Erythroblast (primary cell): ENCODE results near the gene RNF150.

Source experiments
- GATA1 ChIP-seq: IDR thresholded peaks from 2 replicates; pipeline ENCODE4 v1.6.1; 2011; ENCODE audit warnings: low read depth, mild to moderate bottlenecking, control low read depth, low read length, moderate library complexity
- POLR2A ChIP-seq: IDR thresholded peaks from 2 replicates; pipeline ENCODE4 v1.6.1; 2011; ENCODE audit warnings: mild to moderate bottlenecking, low read length

GRCh38 chr4:140903522-140904475, 229.5 kb downstream of the RNF150 start:
- TF ChIP-seq POLR2A (no peak), GATA1 (no peak)
